Adipocyte (in vitro differentiated cells): ENCODE measurements around the gene TEX47.

ENCODE experiments used
- DNase-seq: peaks from one replicate; pipeline ENCODE4 v3.0.0-alpha.2; 2015; ENCODE audit warnings: low read depth
- H3K27me3 ChIP-seq: replicated peaks from 2 replicates; pipeline ENCODE4 v1.7.0; 2013; ENCODE audit warnings: mild to moderate bottlenecking, low read length, moderate library complexity; ENCODE audit not compliant: control insufficient read depth, insufficient read depth
- H3K36me3 ChIP-seq: 2 replicates; pipeline ENCODE4 v1.7.0; 2013; ENCODE audit warnings: low read length, mild to moderate bottlenecking, moderate library complexity; ENCODE audit not compliant: control insufficient read depth, insufficient read depth, severe bottlenecking
- H3K4me1 ChIP-seq: 2 replicates; pipeline ENCODE4 v1.7.0; 2013; ENCODE audit warnings: mild to moderate bottlenecking, low read length, moderate library complexity; ENCODE audit not compliant: control insufficient read depth, insufficient read depth
- H3K4me3 ChIP-seq: 2 replicates; pipeline ENCODE4 v1.7.0; 2013; ENCODE audit warnings: mild to moderate bottlenecking, low read length, moderate library complexity
- H3K9ac ChIP-seq: 2 replicates; pipeline ENCODE4 v1.7.0; 2013; ENCODE audit warnings: mild to moderate bottlenecking, low read length, moderate library complexity
- H3K9me3 ChIP-seq: 2 replicates; pipeline ENCODE4 v1.7.0; 2013; ENCODE audit warnings: mild to moderate bottlenecking, low read length, moderate library complexity; ENCODE audit not compliant: control insufficient read depth

TEX47 gene

GRCh38 chr7:88787777-88788176, 7.8 kb downstream of the TEX47 start:
- H3K9ac ChIP-seq = no peak overlapping the region
- no peak overlapping the region for H3K4me3 ChIP-seq
- no peaks in the 10 kb centered on the region for H3K4me1 ChIP-seq
- no peaks in the 10 kb centered on the region for H3K9me3 ChIP-seq
- H3K27me3 ChIP-seq = no peaks in the 10 kb centered on the region
- no peak for DNase-seq
- H3K36me3 ChIP-seq = no peaks in the 10 kb centered on the region

- Histone ChIP-seq H3K4me3 (no peak overlapping the region), H3K9me3 (no peaks in the 10 kb centered on the region), H3K36me3 (no peaks in the 10 kb centered on the region), H3K9ac (no peak overlapping the region), H3K27me3 (no peaks in the 10 kb centered on the region), H3K4me1 (no peaks in the 10 kb centered on the region)
- no peak for DNase-seq
These were observed 19.7 kb downstream of the TEX47 start for GRCh38 chr7:88775838-88776237.

- H3K27me3 ChIP-seq = no peaks in the 10 kb centered on the region
- no peak overlapping the region for H3K9ac ChIP-seq
- no peaks in the 10 kb centered on the region for H3K4me1 ChIP-seq
- H3K9me3 ChIP-seq = no peaks in the 10 kb centered on the region
- H3K4me3 ChIP-seq = no peak overlapping the region
- no peak for DNase-seq
- H3K36me3 ChIP-seq = no peaks in the 10 kb centered on the region
These were observed 22.8 kb downstream of the TEX47 start for GRCh38 chr7:88772776-88773175.

GRCh38 chr7:88771417-88771816, 24.1 kb downstream of the TEX47 start:
- Histone ChIP-seq H3K4me3 (no peak overlapping the region), H3K36me3 (no peaks in the 10 kb centered on the region), H3K27me3 (no peaks in the 10 kb centered on the region), H3K4me1 (no peaks in the 10 kb centered on the region), H3K9me3 (no peaks in the 10 kb centered on the region), H3K9ac (no peak overlapping the region)
- DNase-seq = no peak

- DNase-seq = no peak
These were observed 33.8 kb downstream of the TEX47 start for GRCh38 chr7:88761779-88762178.

GRCh38 chr7:88760136-88760515, 35.4 kb downstream of the TEX47 start:
- no peaks in the 10 kb centered on the region for H3K36me3 ChIP-seq
- no peak overlapping the region for H3K9ac ChIP-seq
- DNase-seq = peak; percentile 0
- peaks cover 9% of the 10 kb centered on the region for H3K4me1 ChIP-seq
- H3K9me3 ChIP-seq = no peaks in the 10 kb centered on the region
- H3K4me3 ChIP-seq = peak overlapping the region; percentile 74
- peaks cover 44% of the 10 kb centered on the region for H3K27me3 ChIP-seq

More at GRCh38 chr7:88761779-88762178, 33.8 kb downstream of the TEX47 start:
- Histone ChIP-seq H3K4me1 (peaks cover 9% of the 10 kb centered on the region), H3K27me3 (peaks cover 33% of the 10 kb centered on the region), H3K9ac (no peak overlapping the region), H3K36me3 (no peaks in the 10 kb centered on the region), H3K4me3 (no peak overlapping the region), H3K9me3 (no peaks in the 10 kb centered on the region)

GRCh38 chr7:88759230-88760135, 36.1 kb downstream of the TEX47 start, which contains the start of gene ZNF804B:
Gene ZNF804B, plus strand, starts transcription at chr7:88759700. Its CDS starts 277 bp downstream, at chr7:88759977.
- no peaks in the 10 kb centered on the region for H3K9me3 ChIP-seq
- H3K27me3 ChIP-seq = peaks cover 44% of the 10 kb centered on the region
- no peaks in the 10 kb centered on the region for H3K36me3 ChIP-seq
- peak within 1 kb of the TSS; percentile 74 for H3K4me3 ChIP-seq
- peak; percentile 5 for DNase-seq
- H3K4me1 ChIP-seq = peaks cover 9% of the 10 kb centered on the region
- no peak within 1 kb of the TSS for H3K9ac ChIP-seq

GRCh38 chr7:88758381-88759229, 36.9 kb downstream of the TEX47 start:
- peak; percentile 39 for DNase-seq

GRCh38 chr7:88757371-88757770, 38.2 kb downstream of the TEX47 start:
- H3K4me3 ChIP-seq = no peak overlapping the region
- H3K9me3 ChIP-seq = no peaks in the 10 kb centered on the region
- peaks cover 44% of the 10 kb centered on the region for H3K27me3 ChIP-seq
- DNase-seq = no peak
- no peaks in the 10 kb centered on the region for H3K36me3 ChIP-seq
- no peak overlapping the region for H3K9ac ChIP-seq
- H3K4me1 ChIP-seq = peaks cover 9% of the 10 kb centered on the region

More at GRCh38 chr7:88758381-88759229, 36.9 kb downstream of the TEX47 start:
- no peaks in the 10 kb centered on the region for H3K36me3 ChIP-seq
- H3K9me3 ChIP-seq = no peaks in the 10 kb centered on the region
- H3K4me1 ChIP-seq = peaks cover 9% of the 10 kb centered on the region
- no peak overlapping the region for H3K9ac ChIP-seq
- peaks cover 44% of the 10 kb centered on the region for H3K27me3 ChIP-seq
- peak overlapping the region; percentile 74 for H3K4me3 ChIP-seq

- Histone ChIP-seq H3K27me3 (peaks cover 38% of the 10 kb centered on the region), H3K4me1 (peaks cover 9% of the 10 kb centered on the region), H3K4me3 (no peak overlapping the region), H3K9me3 (no peaks in the 10 kb centered on the region), H3K9ac (no peak overlapping the region), H3K36me3 (no peaks in the 10 kb centered on the region)
- no peak for DNase-seq
These were observed 38.7 kb downstream of the TEX47 start for GRCh38 chr7:88756802-88757201.

GRCh38 chr7:88746126-88746525, 49.4 kb downstream of the TEX47 start:
- no peak for DNase-seq
- Histone ChIP-seq H3K4me3 (no peak overlapping the region), H3K9me3 (no peaks in the 10 kb centered on the region), H3K27me3 (no peaks in the 10 kb centered on the region), H3K36me3 (no peaks in the 10 kb centered on the region), H3K9ac (no peak overlapping the region), H3K4me1 (no peaks in the 10 kb centered on the region)
